K562 (cell line): ENCODE data around the gene MYO1F. TPM values are rescaled to one million over a fixed set of nuclear protein-coding genes. Genes with fewer than 3 reads are reported as not detected.

Experiments
- AFF1 ChIP-seq, 2 experiments: fragments of 450-650 bp; IDR thresholded peaks; 2 replicates each; pipeline ENCODE4 v1.6.1; 2018; ENCODE audit warnings: mild to moderate bottlenecking in 2 of 2, low read depth in 1 of 2; ENCODE audit not compliant: partially characterized antibody in 2 of 2
- CBFA2T2 ChIP-seq: fragments of 450-650 bp; conservative IDR thresholded peaks from 2 replicates; pipeline ENCODE4 v1.6.1; 2017; ENCODE audit warnings: mild to moderate bottlenecking
- CBFB ChIP-seq: sonication (generic); formaldehyde crosslinking; IDR thresholded peaks from 2 replicates; pipeline ENCODE4 v1.4.0; 2020; ENCODE audit warnings: mild to moderate bottlenecking, missing genetic modification reagents
- CREM ChIP-seq: IDR thresholded peaks from 2 replicates; pipeline ENCODE4 v1.6.1; 2014; ENCODE audit warnings: antibody characterized with exemption, low read depth
- ERF ChIP-seq: fragments of 450-650 bp; formaldehyde crosslinking; IDR thresholded peaks from 2 replicates; pipeline ENCODE4 v1.4.0; 2020; ENCODE audit warnings: mild to moderate bottlenecking, mixed read lengths
- HIVEP1 ChIP-seq: fragments of 250-450 bp; sonication (Bioruptor Pico); IDR thresholded peaks from 2 replicates; pipeline ENCODE4 v1.4.0; 2020; ENCODE audit warnings: mild to moderate bottlenecking
- HMGN3 ChIP-seq: IDR thresholded peaks from 2 replicates; pipeline ENCODE4 v1.6.1; 2011; ENCODE audit warnings: borderline replicate concordance, low read depth, mild to moderate bottlenecking, mixed read lengths, low read length; ENCODE audit not compliant: insufficient read length; ENCODE audit errors: extremely low read depth
- KHSRP ChIP-seq: fragments of 450-650 bp; IDR thresholded peaks from 2 replicates; pipeline ENCODE4 v1.6.1; 2017
- MEF2A ChIP-seq: IDR thresholded peaks from 2 replicates; pipeline ENCODE4 v1.6.1; 2011; ENCODE audit warnings: low read depth, mild to moderate bottlenecking, low read length, moderate library complexity; ENCODE audit not compliant: control insufficient read depth
- PHF20 ChIP-seq: fragments of 450-650 bp; IDR thresholded peaks from 2 replicates; pipeline ENCODE4 v1.6.1; 2018; ENCODE audit not compliant: partially characterized antibody
- PKNOX1 ChIP-seq: fragments of 450-650 bp; IDR thresholded peaks from 2 replicates; pipeline ENCODE4 v1.6.1; 2016
- PRDM10 ChIP-seq: fragments of 450-650 bp; IDR thresholded peaks from 2 replicates; pipeline ENCODE4 v1.6.1; 2018; ENCODE audit not compliant: partially characterized antibody
- SRF ChIP-seq, 2 experiments: fragments of 250-450, 450-650 bp in 1 of 2; sonication (Bioruptor Pico) in 1 of 2; sonication (generic) in 1 of 2; formaldehyde crosslinking; IDR thresholded peaks; 2 replicates each; pipeline versions ENCODE4 v1.5.0 to v1.5.1; 2020 to 2022; ENCODE audit warnings: mild to moderate bottlenecking in 1 of 2, missing genetic modification reagents in 1 of 2
- TCF3 ChIP-seq: sonication (generic); formaldehyde crosslinking; IDR thresholded peaks from 2 replicates; pipeline ENCODE4 v1.4.0; 2020; ENCODE audit warnings: mild to moderate bottlenecking, missing genetic modification reagents
- ZBTB17 ChIP-seq: fragments of 450-650 bp; formaldehyde crosslinking; IDR thresholded peaks from 2 replicates; pipeline ENCODE4 v1.4.0; 2020; ENCODE audit warnings: mild to moderate bottlenecking
- ZNF24 ChIP-seq: fragments of 450-650 bp; IDR thresholded peaks from 2 replicates; pipeline ENCODE4 v1.6.1; 2016
- ZNF830 ChIP-seq: fragments of 250-450 bp; sonication (Bioruptor Pico); IDR thresholded peaks from 2 replicates; pipeline ENCODE4 v1.5.0; 2021; ENCODE audit warnings: mild to moderate bottlenecking
- polyA plus RNA-seq, 8 experiments: library from polyadenylated mRNA; depleted of rRNA in 4 of 8; stranded (reverse) in 5 of 8; unstranded in 3 of 8; fragments of >200 nt; fragmentation: Nextera tagmentation in 2 of 8; fragmentation: Illumina TruSeq in 1 of 8; extraction: Ambion mirVana in 2 of 8; extraction: Trizol in 1 of 8; gene quantifications; 2 replicates each; pipeline versions ENCODE4 v1.2.1 to v1.2.3, GENCODE V29; 2011 to 2014; ENCODE audit warnings: inconsistent platforms in 1 of 8, missing spikeins in 1 of 8
- total RNA-seq, 7 experiments: library from RNA; depleted of rRNA in 6 of 7; stranded (reverse); fragments of >200 nt in 6 of 7; fragmentation: Illumina TruSeq in 2 of 7; extraction: Trizol in 2 of 7; gene quantifications; 2 replicates each; pipeline versions ENCODE4 v1.2.1 to v1.2.3, GENCODE V29; 2011 to 2021; ENCODE audit warnings: low replicate concordance in 1 of 7

MYO1F gene
- total and polyA plus RNA-seq, 9 of the 15 experiments (the other 6 are each of a cell fraction or from before 2014, with no cell fraction given) = 0.78 to 9.4 (median 4.3) TPM

GRCh38 chr19:8569066-8569771, 8.0 kb downstream of the MYO1F start (continued):
- TF ChIP-seq PRDM10 = no peak
- TF ChIP-seq MEF2A = no peak
- TF ChIP-seq AFF1 (IDR thresholded peaks at IDR 0.05; ENCODE audit: low read depth in 1 of 2, partially characterized antibody in 2 of 2) = peak in 1 of 2 experiments; percentile 28
- TF ChIP-seq TCF3 (CRISPR knock-in tag) = peak; percentile 35; the same call in 1 of the 2 replicates
- no peak for TF ChIP-seq SRF (CRISPR knock-in tag; IDR thresholded peaks at IDR 0.05)
- peak; percentile 21; the same call in 1 of the 2 replicates for TF ChIP-seq CBFA2T2
- TF ChIP-seq PHF20 = no peak
- TF ChIP-seq ERF (CRISPR knock-in tag) = 0 out of 2 replicates have a peak, but pooled peaks have one; percentile 39
- no peak for TF ChIP-seq HIVEP1
- TF ChIP-seq CBFB (CRISPR knock-in tag) = peak; percentile 97
- TF ChIP-seq CREM = peak; percentile 60; the same call in 1 of the 2 replicates
- no peak for TF ChIP-seq KHSRP
- peak; percentile 99 for TF ChIP-seq ZNF24
- TF ChIP-seq ZBTB17 (CRISPR knock-in tag) = 0 out of 2 replicates have a peak, but pooled peaks have one; percentile 24
- TF ChIP-seq HMGN3 = no peak
- peak; percentile 28; the same call in 1 of the 2 replicates for TF ChIP-seq PKNOX1
- 0 out of 2 replicates have a peak, but pooled peaks have one; percentile 36 for TF ChIP-seq ZNF830
